IMR-90 (cell line): ENCODE results near the gene COG3.

Source experiments
- BHLHE40 ChIP-seq: fragments of 150-350 bp; IDR thresholded peaks from 2 replicates; pipeline ENCODE4 v1.6.1; 2016; ENCODE audit warnings: mild to moderate bottlenecking, low read depth, low read length
- CEBPB ChIP-seq: IDR thresholded peaks from 2 replicates; pipeline ENCODE4 v1.6.1; 2012; ENCODE audit warnings: low read depth, low read length, improper control_type of control experiment
- FOS ChIP-seq: fragments of 150-350 bp; IDR thresholded peaks from 2 replicates; pipeline ENCODE4 v1.6.1; 2016; ENCODE audit warnings: low read depth, low read length
- MAFK ChIP-seq: IDR thresholded peaks from 2 replicates; pipeline ENCODE4 v1.6.1; 2012; ENCODE audit warnings: low read depth, low read length, improper control_type of control experiment
- MAZ ChIP-seq: IDR thresholded peaks from 2 replicates; pipeline ENCODE4 v1.6.1; 2012; ENCODE audit warnings: low read depth, mild to moderate bottlenecking, low read length, improper control_type of control experiment, moderate library complexity, borderline replicate concordance
- MXI1 ChIP-seq: IDR thresholded peaks from 2 replicates; pipeline ENCODE4 v1.6.1; 2012; ENCODE audit warnings: low read depth, mild to moderate bottlenecking, low read length, moderate library complexity, borderline replicate concordance
- POLR2A ChIP-seq: IDR thresholded peaks from 2 replicates; pipeline ENCODE4 v1.6.1; 2012; ENCODE audit warnings: mild to moderate bottlenecking, low read depth, low read length
- RAD21 ChIP-seq: IDR thresholded peaks from 2 replicates; pipeline ENCODE4 v1.6.1; 2012; ENCODE audit warnings: low read length, improper control_type of control experiment
- RCOR1 ChIP-seq: IDR thresholded peaks from 2 replicates; pipeline ENCODE4 v1.6.1; 2012; ENCODE audit warnings: mild to moderate bottlenecking, low read length, improper control_type of control experiment; ENCODE audit not compliant: insufficient replicate concordance
- RFX5 ChIP-seq: IDR thresholded peaks from 2 replicates; pipeline ENCODE4 v1.8.0; 2012; ENCODE audit warnings: low read depth, mild to moderate bottlenecking, low read length, moderate library complexity
- SMC3 ChIP-seq: fragments of 150-350 bp; IDR thresholded peaks from 2 replicates; pipeline ENCODE4 v1.6.1; 2016; ENCODE audit warnings: low read depth, mild to moderate bottlenecking, antibody characterized with exemption, low read length, moderate library complexity
- TF ChIP-seq, protein P1 (sequence below): conservative IDR thresholded peaks from 2 replicates; pipeline ENCODE4 v1.5.1; 2012; ENCODE audit warnings: mild to moderate bottlenecking, low read depth, low read length, improper control_type of control experiment

DNA sequence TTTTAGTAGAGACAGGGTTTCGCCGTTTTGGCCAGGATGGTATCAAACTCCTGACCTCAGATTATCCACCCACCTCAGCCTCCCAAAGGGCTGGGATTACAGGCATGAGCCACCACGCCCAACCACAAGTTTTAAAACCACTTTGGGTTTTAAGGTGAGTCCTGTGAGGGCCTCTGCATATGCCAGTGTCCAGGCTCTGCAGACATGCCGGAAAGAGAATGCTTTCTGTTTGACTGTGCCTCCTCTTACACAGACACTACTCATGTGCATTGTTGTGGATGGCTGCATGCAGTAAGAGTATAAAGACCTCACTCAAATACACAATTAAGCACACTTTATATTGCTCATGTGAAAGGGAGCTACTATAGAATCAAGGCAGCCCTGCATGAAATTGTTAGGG, 25.7 kb upstream of the COG3 start:
- no peak for TF ChIP-seq FOS
- TF ChIP-seq, protein P1, sequence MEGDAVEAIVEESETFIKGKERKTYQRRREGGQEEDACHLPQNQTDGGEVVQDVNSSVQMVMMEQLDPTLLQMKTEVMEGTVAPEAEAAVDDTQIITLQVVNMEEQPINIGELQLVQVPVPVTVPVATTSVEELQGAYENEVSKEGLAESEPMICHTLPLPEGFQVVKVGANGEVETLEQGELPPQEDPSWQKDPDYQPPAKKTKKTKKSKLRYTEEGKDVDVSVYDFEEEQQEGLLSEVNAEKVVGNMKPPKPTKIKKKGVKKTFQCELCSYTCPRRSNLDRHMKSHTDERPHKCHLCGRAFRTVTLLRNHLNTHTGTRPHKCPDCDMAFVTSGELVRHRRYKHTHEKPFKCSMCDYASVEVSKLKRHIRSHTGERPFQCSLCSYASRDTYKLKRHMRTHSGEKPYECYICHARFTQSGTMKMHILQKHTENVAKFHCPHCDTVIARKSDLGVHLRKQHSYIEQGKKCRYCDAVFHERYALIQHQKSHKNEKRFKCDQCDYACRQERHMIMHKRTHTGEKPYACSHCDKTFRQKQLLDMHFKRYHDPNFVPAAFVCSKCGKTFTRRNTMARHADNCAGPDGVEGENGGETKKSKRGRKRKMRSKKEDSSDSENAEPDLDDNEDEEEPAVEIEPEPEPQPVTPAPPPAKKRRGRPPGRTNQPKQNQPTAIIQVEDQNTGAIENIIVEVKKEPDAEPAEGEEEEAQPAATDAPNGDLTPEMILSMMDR = no peak
- TF ChIP-seq RAD21 = no peak
- no peak for TF ChIP-seq BHLHE40
- no peak for TF ChIP-seq RCOR1
- no peak for TF ChIP-seq POLR2A
- TF ChIP-seq RFX5 = no peak
- TF ChIP-seq SMC3 = no peak
- TF ChIP-seq CEBPB = no peak
- TF ChIP-seq MXI1 = no peak
- TF ChIP-seq MAFK = no peak
- no peak for TF ChIP-seq MAZ
